ENCODE measurements around the gene RAP1GAP2. TPM values are rescaled to one million over a fixed set of nuclear protein-coding genes. Genes with fewer than 3 reads are reported as not detected.
A peak's percentile ranks its signal among the peaks of the same experiment; 100 is the strongest.
"Not testable (repeated sequence)": the region's sequence is repeated elsewhere in the genome, so short reads cannot be mapped to it uniquely, and the experiment has no call there.

The RAP1GAP2 gene
- total RNA-seq, 1 donor from 2014 or later: 3.8 TPM

- DNase-seq (ENCODE audit: low spot score); H3K79me2 ChIP-seq (ENCODE audit: low read depth); H3K9ac ChIP-seq; H3K9me3 Mint-ChIP-seq; H3K4me2 ChIP-seq; H3K4me1 ChIP-seq; H3K4me3 ChIP-seq; H3K4me1 Mint-ChIP-seq; H3K27ac ChIP-seq; H4K20me1 ChIP-seq (ENCODE audit: low read depth); H3K9me3 ChIP-seq (ENCODE audit: low read depth); H3K36me3 ChIP-seq; H3K36me3 Mint-ChIP-seq; H2AFZ ChIP-seq (replicated peaks); H3K27me3 ChIP-seq; H3F3A ChIP-seq (ENCODE audit: low read depth); H3K4me3 Mint-ChIP-seq; H3K27me3 Mint-ChIP-seq (ENCODE audit: insufficient read depth, low read depth); H3K27ac Mint-ChIP-seq: not testable (repeated sequence)
Observed at GRCh38 chr17:3073850-3074249, 277.6 kb downstream of the RAP1GAP2 start.

MicroRNA genes within 50 kb of the gene (microRNA counts, 767-probe panel; counts per million panel counts)
- microRNA hsa-miR-1253: 460 counts per million, percentile 90 among the panel's probes with 10 or more counts

Small RNAs within 50 kb of the gene (microRNA-seq; reads per million reads assigned to microRNA genes)
- 0.54 reads per million for gene MIR1253

Small RNAs within 50 kb of the gene (small RNA-seq; reads per million reads assigned to genes)
- gene MIR1253 (not detected), gene hsa-mir-1253 (not detected)

Other genes starting within 250 kb of the RAP1GAP2 start
- gene PAFAH1B1, start 202.8 kb upstream of the RAP1GAP2 start, total RNA-seq (ENCODE audit: low replicate concordance): 177 and 209 TPM in 2 replicates
- 6.8 and 25.3 TPM in 2 replicates for gene CLUH, start 84.7 kb upstream of the RAP1GAP2 start, total RNA-seq (ENCODE audit: low replicate concordance)
- 0.17 and 0.77 TPM in 2 replicates for gene CCDC92B, start 46.8 kb upstream of the RAP1GAP2 start, total RNA-seq (ENCODE audit: low replicate concordance)

All from neural progenitor cell (in vitro differentiated cells).